Activated T-cell treated with anti-CD3 and anti-CD28 coated beads, Interleukin-2, amount 50 U/mL, for 48 hours (primary cell): Measurements from ENCODE around the gene USP3.

Experiments used
- DNase-seq, 2 experiments: peaks; one replicate each; pipeline ENCODE4 v3.0.0-alpha.2; 2020

Gene USP3

DNA sequence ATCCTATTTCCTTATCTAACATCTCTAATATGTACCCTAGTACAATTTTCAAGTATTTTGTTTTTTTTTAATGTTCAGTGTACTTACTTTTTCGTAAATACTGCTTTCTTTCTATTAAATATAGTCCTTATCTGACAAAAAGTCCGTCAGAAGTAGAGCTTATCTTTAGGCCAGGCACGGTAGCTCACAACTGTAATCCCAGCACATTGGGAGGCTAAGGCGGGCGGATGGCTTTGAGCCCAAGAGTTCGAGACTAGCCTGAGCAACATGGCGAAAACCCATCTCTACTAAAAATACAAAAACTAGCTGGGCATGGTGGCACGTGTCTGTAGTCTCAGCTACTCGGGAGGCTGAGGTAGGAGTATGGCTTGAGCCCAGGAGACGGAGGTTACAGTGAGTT lies 41.1 kb downstream of the USP3 start:
- no peak for DNase-seq

DNA sequence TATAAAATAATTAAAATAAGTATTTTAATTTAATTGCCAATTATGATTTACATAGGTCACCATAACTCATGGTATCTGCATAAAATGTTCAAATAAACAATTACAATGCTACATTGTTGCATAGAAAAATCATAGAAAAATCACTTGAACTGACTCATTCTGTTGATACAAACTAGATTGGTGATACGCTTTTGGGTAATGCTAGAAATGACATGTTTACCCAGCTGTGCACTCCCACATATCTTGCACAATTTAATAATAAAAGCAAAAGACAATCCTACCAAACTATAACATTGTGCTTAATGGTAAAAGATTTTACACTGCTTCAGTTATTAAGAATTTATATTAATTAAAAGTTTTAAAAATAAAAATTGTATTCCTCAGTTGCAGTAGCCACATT lies 47.0 kb downstream of the USP3 start:
- no peak for DNase-seq

GRCh38 chr15:63553388-63553791 lies 49.0 kb downstream of the USP3 start:
- no peak for DNase-seq

DNA sequence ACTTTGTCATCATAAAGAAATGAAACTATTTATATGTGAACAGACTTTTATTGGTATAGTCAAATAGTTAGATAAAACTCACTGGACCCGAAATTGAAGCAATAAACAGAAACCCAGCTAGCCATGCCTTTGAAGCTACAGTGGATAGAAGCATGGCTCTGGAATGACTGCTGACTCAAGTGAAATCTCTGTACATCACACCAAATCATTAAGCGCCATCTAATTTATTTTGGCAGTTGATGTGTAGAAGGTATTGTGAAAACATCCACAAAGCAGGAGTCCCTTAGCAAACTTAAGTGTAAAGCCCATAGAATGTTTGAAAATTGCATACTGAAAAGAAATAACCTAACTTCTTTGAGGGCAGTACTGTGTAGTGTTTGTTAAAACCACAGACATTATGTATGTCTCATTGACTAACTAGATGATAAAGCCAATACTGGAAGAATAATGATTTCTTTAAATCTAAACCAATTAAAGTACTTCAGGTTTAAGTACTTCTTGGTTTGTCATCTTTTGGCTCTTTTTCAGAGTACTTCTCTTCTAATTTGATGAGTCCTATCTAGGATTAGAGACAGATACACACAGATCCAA lies 50.0 kb downstream of the USP3 start:
- DNase-seq = no peak

DNA sequence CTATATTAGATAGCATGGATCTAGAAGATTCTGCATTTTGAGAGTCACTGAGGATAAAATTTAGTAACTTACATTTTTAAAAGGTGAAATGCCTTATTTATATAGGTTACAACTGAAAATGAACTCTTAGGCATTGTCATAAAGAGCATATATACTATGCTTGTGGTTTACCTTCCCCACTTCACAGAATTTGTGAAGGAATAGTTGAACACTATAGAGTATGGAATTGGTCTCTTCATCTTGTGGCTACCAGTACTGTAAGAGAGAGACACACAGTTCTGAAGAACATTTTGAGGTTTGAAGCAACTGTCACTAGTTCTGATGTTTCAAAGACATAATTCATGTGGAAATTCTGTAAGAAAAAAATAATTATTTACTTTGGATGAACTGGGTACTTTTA lies 51.1 kb downstream of the USP3 start:
- DNase-seq = no peak

GRCh38 chr15:63556246-63556645 lies 51.9 kb downstream of the USP3 start:
- no peak for DNase-seq

DNA sequence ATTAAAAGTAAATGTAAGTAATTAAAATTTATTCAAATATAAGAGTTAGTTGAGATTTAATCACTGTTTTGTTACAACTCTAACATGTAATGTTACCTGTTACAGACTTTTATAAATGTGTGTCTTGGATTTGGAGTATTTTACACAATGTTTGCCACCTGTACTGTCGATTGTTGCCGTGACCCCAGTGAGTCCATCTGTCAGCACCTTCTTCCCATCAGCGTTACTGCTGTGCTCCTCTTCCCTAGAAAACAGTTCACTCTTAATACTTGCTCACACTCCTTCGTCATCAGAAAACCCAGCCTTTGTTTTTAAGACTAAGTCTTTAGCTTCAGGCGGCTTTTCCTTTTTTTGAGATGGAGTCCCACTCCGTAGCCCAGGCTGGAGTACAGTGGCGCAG lies 52.3 kb downstream of the USP3 start:
- DNase-seq = no peak

- no peak for DNase-seq
Measured at GRCh38 chr15:63559753-63560152, 55.4 kb downstream of the USP3 start.

GRCh38 chr15:63560741-63561448 lies 56.5 kb downstream of the USP3 start:
- peak; percentile 68 to 70 for DNase-seq

GRCh38 chr15:63564093-63564492 lies 59.7 kb downstream of the USP3 start:
- no peak for DNase-seq

- DNase-seq = no peak
Measured at GRCh38 chr15:63565536-63566186, 61.3 kb downstream of the USP3 start.

DNA sequence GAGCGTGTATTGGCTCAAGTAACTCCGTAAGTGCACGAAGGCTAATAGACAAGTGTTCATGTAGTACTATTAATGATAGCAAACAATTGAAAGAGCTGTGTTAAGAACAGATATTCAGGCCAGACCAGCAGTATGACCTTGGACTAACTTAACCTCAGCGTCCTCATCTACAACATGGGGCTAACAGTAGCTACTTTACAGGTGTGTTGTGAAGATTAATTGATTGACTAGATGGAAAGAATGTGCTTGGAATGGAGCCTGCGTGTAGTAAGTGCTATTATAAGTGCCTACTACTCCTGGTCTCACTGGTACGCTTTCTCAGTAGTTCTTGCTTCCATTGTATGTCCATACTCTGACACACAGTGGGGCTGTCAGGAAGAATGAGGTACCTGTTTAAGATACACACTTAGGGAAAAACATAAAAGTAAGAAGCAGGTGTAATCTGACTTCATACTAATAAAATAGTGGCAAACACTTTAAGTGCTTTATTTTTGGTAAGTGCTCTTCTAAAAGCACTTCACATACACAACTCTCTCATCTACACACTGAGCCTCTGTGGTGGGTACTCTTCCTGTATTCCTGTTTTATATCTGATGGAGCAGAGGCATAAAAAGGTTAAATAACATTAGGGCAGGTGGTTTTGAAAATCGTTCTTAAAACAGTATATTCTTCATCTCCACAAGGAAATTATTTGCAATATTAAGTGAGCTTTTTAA lies 68.5 kb downstream of the USP3 start:
- DNase-seq = no peak

- DNase-seq = no peak
Measured at GRCh38 chr15:63573533-63573932, 69.1 kb downstream of the USP3 start.

GRCh38 chr15:63575312-63575711 lies 70.9 kb downstream of the USP3 start:
- no peak for DNase-seq

GRCh38 chr15:63576441-63576840 lies 72.0 kb downstream of the USP3 start:
- DNase-seq = no peak

DNA sequence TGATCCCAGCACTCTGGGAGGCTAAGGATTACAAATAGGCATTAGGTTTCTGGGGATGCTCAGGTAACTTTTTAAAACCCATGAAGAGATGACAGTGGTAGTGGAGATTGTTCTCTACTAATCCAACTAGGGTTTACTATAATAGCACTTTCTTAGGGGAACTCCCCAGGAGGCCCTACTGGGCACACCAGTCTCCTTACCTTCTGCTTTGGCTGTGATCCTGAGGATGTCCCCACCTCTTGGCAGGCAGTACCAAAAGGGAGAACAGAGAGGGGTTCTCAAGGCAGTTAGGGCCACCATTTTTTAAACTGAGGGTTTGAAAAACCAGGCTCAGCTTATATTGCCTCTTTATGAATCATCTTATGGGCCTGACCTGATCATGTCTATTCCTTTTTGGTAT lies 77.8 kb downstream of the USP3 start:
- DNase-seq = no peak

- no peak for DNase-seq
Measured at GRCh38 chr15:63582718-63583426, 78.5 kb downstream of the USP3 start.

GRCh38 chr15:63586790-63587189 lies 82.4 kb downstream of the USP3 start:
- DNase-seq = no peak

- no peak for DNase-seq
Measured at GRCh38 chr15:63587527-63587926, 83.1 kb downstream of the USP3 start.

GRCh38 chr15:63588826-63589225 lies 84.4 kb downstream of the USP3 start:
- no peak for DNase-seq

DNA sequence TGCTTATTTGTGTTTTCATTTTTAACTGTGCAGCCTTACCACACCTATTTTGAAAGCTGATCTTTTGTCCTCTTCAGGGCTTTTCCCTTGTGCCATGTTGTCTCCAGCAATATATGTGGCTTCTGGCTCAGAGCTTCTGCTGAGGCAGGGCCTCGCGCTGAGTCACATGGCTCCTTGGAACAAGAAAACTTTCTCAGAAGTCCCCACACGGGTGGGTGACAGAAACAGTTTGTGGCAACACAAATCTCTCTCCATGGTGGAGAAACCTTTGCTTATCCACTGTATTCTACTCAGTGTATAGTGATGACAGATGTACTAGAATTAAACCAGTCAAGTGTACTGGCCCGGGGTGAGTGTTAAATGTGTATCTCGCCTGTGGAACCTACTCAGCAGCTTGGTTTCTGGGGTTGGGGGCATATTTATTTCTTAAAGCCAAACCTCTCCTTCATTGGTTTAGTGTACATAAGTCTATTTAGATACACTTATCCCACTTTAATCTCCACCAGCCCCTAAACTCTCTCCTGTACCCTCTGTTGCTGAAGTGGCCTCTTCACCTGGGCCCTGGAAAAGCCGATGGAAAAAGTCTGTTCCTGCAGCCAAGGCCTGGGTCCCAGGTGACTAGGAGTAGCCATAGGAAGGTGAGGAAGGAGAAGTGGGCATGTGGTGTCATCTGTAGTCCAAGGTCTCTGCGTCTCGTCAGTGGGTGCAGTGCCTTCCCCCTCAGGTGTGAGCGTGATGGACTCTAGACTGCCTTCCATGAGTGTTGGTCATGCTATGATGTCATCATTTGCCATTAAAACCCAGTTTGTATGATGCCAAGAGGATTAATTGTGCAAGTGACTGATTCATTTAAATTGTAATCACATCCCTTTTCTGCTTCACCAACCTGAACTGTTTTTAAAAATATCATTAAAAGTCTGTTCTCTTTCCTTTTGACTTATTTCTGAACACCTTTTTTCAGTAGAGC lies 89.6 kb downstream of the USP3 start:
- DNase-seq = peak; percentile 68 to 76

- DNase-seq = no peak
Measured at GRCh38 chr15:63595065-63595464, 90.7 kb downstream of the USP3 start.
